Osteoblast (primary cell): ENCODE results near the gene CLDN20. TPM values are rescaled to one million over a fixed set of nuclear protein-coding genes. Genes with fewer than 3 reads are reported as not detected.
A peak's percentile ranks its signal among the peaks of the same experiment; 100 is the strongest.

ENCODE experiments used
- DNase-seq: peaks from one replicate; pipeline ENCODE4 v3.0.0; 2011; ENCODE audit warnings: low spot score, mixed read lengths; ENCODE audit not compliant: insufficient read length; ENCODE audit errors: missing footprints
- H2AFZ ChIP-seq: 2 replicates; pipeline ENCODE4 v1.6.0; 2011; ENCODE audit warnings: mild to moderate bottlenecking, low read length
- H3K27ac ChIP-seq: 2 replicates; pipeline ENCODE4 v1.5.1; 2011; ENCODE audit warnings: mild to moderate bottlenecking, low read depth, low read length, moderate library complexity
- H3K27me3 ChIP-seq: 2 replicates; pipeline ENCODE4 v1.6.0; 2012; ENCODE audit warnings: mild to moderate bottlenecking, control low read depth, inconsistent platforms, low read length, moderate library complexity; ENCODE audit not compliant: insufficient read depth
- H3K36me3 ChIP-seq: 2 replicates; pipeline ENCODE4 v1.5.1; 2011; ENCODE audit warnings: mild to moderate bottlenecking, low read length, control low read depth, moderate library complexity; ENCODE audit not compliant: insufficient read depth
- H3K4me1 ChIP-seq: 2 replicates; pipeline ENCODE4 v1.5.1; 2011; ENCODE audit warnings: mild to moderate bottlenecking, low read length, control low read depth, moderate library complexity; ENCODE audit not compliant: insufficient read depth
- H3K4me2 ChIP-seq: 2 replicates; pipeline ENCODE4 v1.6.0; 2011; ENCODE audit warnings: mild to moderate bottlenecking, low read length; ENCODE audit not compliant: insufficient read depth
- H3K4me3 ChIP-seq: fragments of 200-600 bp; sonication (generic); 3 replicates; pipeline ENCODE4 v1.5.1; 2012; ENCODE audit warnings: mild to moderate bottlenecking, low read length, inconsistent platforms; ENCODE audit not compliant: insufficient read depth
- H3K79me2 ChIP-seq: 2 replicates; pipeline ENCODE4 v1.6.0; 2012; ENCODE audit warnings: mild to moderate bottlenecking, low read length, control low read depth, inconsistent platforms; ENCODE audit not compliant: insufficient read depth
- H3K9me3 ChIP-seq: 2 replicates; pipeline ENCODE4 v1.5.1; 2011; ENCODE audit warnings: low read depth, low read length, control low read depth
- H4K20me1 ChIP-seq: 2 replicates; pipeline ENCODE4 v1.6.0; 2012; ENCODE audit warnings: mild to moderate bottlenecking, low read length, control low read depth; ENCODE audit not compliant: insufficient read depth
- total RNA-seq: library from RNA; depleted of rRNA; stranded (reverse); fragments of >200 nt; gene quantifications from 2 replicates; pipeline ENCODE4 v1.2.3, GENCODE V29; 2012
- TF ChIP-seq, protein P1 (sequence below): IDR thresholded peaks from 2 replicates; pipeline ENCODE4 v1.5.1; 2011; ENCODE audit warnings: mild to moderate bottlenecking, low read depth, low read length, moderate library complexity; ENCODE audit errors: extremely low read depth

CLDN20 gene
- total RNA-seq, 1 donor, result not detected

GRCh38 chr6:155248008-155249001, 15.5 kb upstream of the CLDN20 start:
- peaks cover 17% of the 10 kb centered on the region for H3K4me1 ChIP-seq
- H2AFZ ChIP-seq, result no peak overlapping the region
- H3K27ac ChIP-seq, result peak overlapping the region; percentile 94
- no peaks in the 10 kb centered on the region for H3K9me3 ChIP-seq
- H3K36me3 ChIP-seq, result peaks cover 65% of the 10 kb centered on the region
- peak overlapping the region; percentile 8 for H3K4me3 ChIP-seq
- H3K27me3 ChIP-seq, result no peaks in the 10 kb centered on the region
- H3K79me2 ChIP-seq, result no peaks in the 10 kb centered on the region
- peak overlapping the region; percentile 26 for H3K4me2 ChIP-seq
- TF ChIP-seq, protein P1, sequence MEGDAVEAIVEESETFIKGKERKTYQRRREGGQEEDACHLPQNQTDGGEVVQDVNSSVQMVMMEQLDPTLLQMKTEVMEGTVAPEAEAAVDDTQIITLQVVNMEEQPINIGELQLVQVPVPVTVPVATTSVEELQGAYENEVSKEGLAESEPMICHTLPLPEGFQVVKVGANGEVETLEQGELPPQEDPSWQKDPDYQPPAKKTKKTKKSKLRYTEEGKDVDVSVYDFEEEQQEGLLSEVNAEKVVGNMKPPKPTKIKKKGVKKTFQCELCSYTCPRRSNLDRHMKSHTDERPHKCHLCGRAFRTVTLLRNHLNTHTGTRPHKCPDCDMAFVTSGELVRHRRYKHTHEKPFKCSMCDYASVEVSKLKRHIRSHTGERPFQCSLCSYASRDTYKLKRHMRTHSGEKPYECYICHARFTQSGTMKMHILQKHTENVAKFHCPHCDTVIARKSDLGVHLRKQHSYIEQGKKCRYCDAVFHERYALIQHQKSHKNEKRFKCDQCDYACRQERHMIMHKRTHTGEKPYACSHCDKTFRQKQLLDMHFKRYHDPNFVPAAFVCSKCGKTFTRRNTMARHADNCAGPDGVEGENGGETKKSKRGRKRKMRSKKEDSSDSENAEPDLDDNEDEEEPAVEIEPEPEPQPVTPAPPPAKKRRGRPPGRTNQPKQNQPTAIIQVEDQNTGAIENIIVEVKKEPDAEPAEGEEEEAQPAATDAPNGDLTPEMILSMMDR, result peak; percentile 92
- no peaks in the 10 kb centered on the region for H4K20me1 ChIP-seq
- DNase-seq, result peak; percentile 92

- Histone ChIP-seq H3K4me3 (no peak overlapping the region), H3K9me3 (no peaks in the 10 kb centered on the region), H3K79me2 (no peaks in the 10 kb centered on the region), H3K4me2 (no peak overlapping the region), H2AFZ (no peak overlapping the region), H3K27ac (no peak overlapping the region), H3K4me1 (peaks cover 17% of the 10 kb centered on the region), H3K36me3 (peaks cover 68% of the 10 kb centered on the region), H3K27me3 (no peaks in the 10 kb centered on the region), H4K20me1 (no peaks in the 10 kb centered on the region)
- TF ChIP-seq, protein P1, result no peak
- no peak for DNase-seq
Measured at GRCh38 chr6:155250701-155251381, 13.0 kb upstream of the CLDN20 start.

- H3K27ac ChIP-seq, result no peak overlapping the region
- no peaks in the 10 kb centered on the region for H3K79me2 ChIP-seq
- no peak overlapping the region for H2AFZ ChIP-seq
- no peaks in the 10 kb centered on the region for H3K9me3 ChIP-seq
- peaks cover 8% of the 10 kb centered on the region for H3K4me1 ChIP-seq
- H4K20me1 ChIP-seq, result no peaks in the 10 kb centered on the region
- DNase-seq, result no peak
- H3K4me3 ChIP-seq, result no peak overlapping the region
- H3K27me3 ChIP-seq, result no peaks in the 10 kb centered on the region
- H3K36me3 ChIP-seq, result peaks cover 75% of the 10 kb centered on the region
- TF ChIP-seq, protein P1, result no peak
- H3K4me2 ChIP-seq, result no peak overlapping the region
Measured at GRCh38 chr6:155252581-155252980, 11.2 kb upstream of the CLDN20 start.

GRCh38 chr6:155253337-155253736, 10.5 kb upstream of the CLDN20 start:
- no peak overlapping the region for H2AFZ ChIP-seq

More at GRCh38 chr6:155253337-155253736, 10.5 kb upstream of the CLDN20 start:
- Histone ChIP-seq H3K36me3 (peaks cover 82% of the 10 kb centered on the region), H3K4me3 (no peak overlapping the region), H3K27ac (no peak overlapping the region), H3K9me3 (no peaks in the 10 kb centered on the region), H3K4me2 (no peak overlapping the region), H3K4me1 (peaks cover under 1% of the 10 kb centered on the region), H3K79me2 (no peaks in the 10 kb centered on the region), H4K20me1 (no peaks in the 10 kb centered on the region), H3K27me3 (no peaks in the 10 kb centered on the region)
- no peak for DNase-seq
- TF ChIP-seq, protein P1, result no peak
